Right lobe of liver (tissue), 4 donors: ENCODE measurements around the gene IGFL1.
"Not testable (repeated sequence)": the region's sequence is repeated elsewhere in the genome, so short reads cannot be mapped to it uniquely, and the experiment has no call there.

Experiments used
- POLR2A ChIP-seq: fragments of 450-650 bp; IDR thresholded peaks from one replicate; pipeline ENCODE4 v1.6.1; 2017; ENCODE audit warnings: antibody characterized with exemption, mild to moderate bottlenecking
- TF ChIP-seq, protein P1 (sequence below), 4 donors: fragments of 200-600 bp in 3 of 4; fragments of 450-650 bp in 1 of 4; IDR thresholded peaks; one replicate each; pipeline versions ENCODE4 v1.5.1 to v1.8.0; 2016 to 2022; ENCODE audit warnings: antibody characterized with exemption in 4 of 4, mild to moderate bottlenecking in 2 of 4
- donor health status: DM: no; HTN: no; CAD: no.
- donor health status: DM: no; HTN: no; CAD: no.
- donor health status: DM: no; HTN: yes; CAD: no.

GRCh38 chr19:46192626-46192991, 36.9 kb upstream of the IGFL1 start:
- TF ChIP-seq, protein P1, sequence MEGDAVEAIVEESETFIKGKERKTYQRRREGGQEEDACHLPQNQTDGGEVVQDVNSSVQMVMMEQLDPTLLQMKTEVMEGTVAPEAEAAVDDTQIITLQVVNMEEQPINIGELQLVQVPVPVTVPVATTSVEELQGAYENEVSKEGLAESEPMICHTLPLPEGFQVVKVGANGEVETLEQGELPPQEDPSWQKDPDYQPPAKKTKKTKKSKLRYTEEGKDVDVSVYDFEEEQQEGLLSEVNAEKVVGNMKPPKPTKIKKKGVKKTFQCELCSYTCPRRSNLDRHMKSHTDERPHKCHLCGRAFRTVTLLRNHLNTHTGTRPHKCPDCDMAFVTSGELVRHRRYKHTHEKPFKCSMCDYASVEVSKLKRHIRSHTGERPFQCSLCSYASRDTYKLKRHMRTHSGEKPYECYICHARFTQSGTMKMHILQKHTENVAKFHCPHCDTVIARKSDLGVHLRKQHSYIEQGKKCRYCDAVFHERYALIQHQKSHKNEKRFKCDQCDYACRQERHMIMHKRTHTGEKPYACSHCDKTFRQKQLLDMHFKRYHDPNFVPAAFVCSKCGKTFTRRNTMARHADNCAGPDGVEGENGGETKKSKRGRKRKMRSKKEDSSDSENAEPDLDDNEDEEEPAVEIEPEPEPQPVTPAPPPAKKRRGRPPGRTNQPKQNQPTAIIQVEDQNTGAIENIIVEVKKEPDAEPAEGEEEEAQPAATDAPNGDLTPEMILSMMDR (IDR thresholded peaks at IDR 0.05) = not testable (repeated sequence)
- TF ChIP-seq POLR2A = not testable (repeated sequence)
